Retinal pigment epithelial cell (primary cell): ENCODE data around the gene SFXN5.

Source experiments
- DNase-seq: peaks from one replicate; pipeline ENCODE4 v3.0.0-alpha.2; 2010; ENCODE audit warnings: low read depth
- H3K4me3 ChIP-seq: 2 replicates; pipeline ENCODE4 v1.5.1; 2011; ENCODE audit warnings: mild to moderate bottlenecking, low read length, control low read depth, moderate library complexity
- CTCF ChIP-seq: conservative IDR thresholded peaks from 2 replicates; pipeline ENCODE4 v1.5.1; 2011; ENCODE audit warnings: low read depth, low read length, control low read depth, inconsistent platforms

SFXN5 gene

GRCh38 chr2:72994991-72995380, 76.5 kb downstream of the SFXN5 start:
- H3K4me3 ChIP-seq = no peak overlapping the region
- DNase-seq = no peak
- TF ChIP-seq CTCF = no peak

GRCh38 chr2:72994282-72994990, 77.1 kb downstream of the SFXN5 start:
- TF ChIP-seq CTCF = no peak
- DNase-seq = no peak
- H3K4me3 ChIP-seq = no peak overlapping the region

- no peak overlapping the region for H3K4me3 ChIP-seq
- DNase-seq = no peak
- no peak for TF ChIP-seq CTCF
These were observed 77.6 kb downstream of the SFXN5 start for GRCh38 chr2:72993933-72994280.

- no peak for DNase-seq
- H3K4me3 ChIP-seq = no peak overlapping the region
- TF ChIP-seq CTCF = peak; percentile 75
These were observed 78.2 kb downstream of the SFXN5 start for GRCh38 chr2:72993147-72993932.

GRCh38 chr2:72992734-72993102, 78.8 kb downstream of the SFXN5 start:
- no peak for DNase-seq
- TF ChIP-seq CTCF = no peak

GRCh38 chr2:72991980-72992733, 79.4 kb downstream of the SFXN5 start:
- H3K4me3 ChIP-seq = no peak overlapping the region
- DNase-seq = no peak
- no peak for TF ChIP-seq CTCF

More at GRCh38 chr2:72992734-72993102, 78.8 kb downstream of the SFXN5 start:
- no peak overlapping the region for H3K4me3 ChIP-seq

GRCh38 chr2:72991439-72991725, 80.1 kb downstream of the SFXN5 start:
- TF ChIP-seq CTCF = no peak
- DNase-seq = no peak
- H3K4me3 ChIP-seq = no peak overlapping the region
